Panc1 (cell line): ENCODE measurements around the gene CLIP4. TPM values are rescaled to one million over a fixed set of nuclear protein-coding genes. Genes with fewer than 3 reads are reported as not detected.

Experiments used
- ATAC-seq: fragments of 200-7000 bp; cut with Tn5 transposase; 2 replicates; pipeline ENCODE4 v1.9.1; 2020; ENCODE audit warnings: mild to moderate bottlenecking, moderate library complexity
- BruUV-seq: library from RNA; stranded (reverse); fragments of 400-500 nt; replicated peaks from 2 replicates; lab custom pipeline; 2021; lab: Mats Ljungman, UMichigan
- CTCF ChIA-PET: fragments of 300-600 bp; sonication (Branson Sonifier 250); formaldehyde crosslinking; loops from one replicate; lab custom pipeline; 2022; ENCODE audit warnings: antibody characterized with exemption; lab: Charles Lee
- POLR2A ChIA-PET: fragments of 300-600 bp; sonication (Branson Sonifier 250); formaldehyde crosslinking; loops from one replicate; lab custom pipeline; 2022; ENCODE audit warnings: antibody characterized with exemption; lab: Charles Lee
- DNase-seq: peaks from one replicate; pipeline ENCODE4 v3.0.0-alpha.2; 2010; ENCODE audit warnings: low read depth, low spot score
- H3K27ac ChIP-seq: 2 replicates; pipeline ENCODE4 v1.5.1; 2011; ENCODE audit warnings: mild to moderate bottlenecking, low read length, inconsistent platforms
- H3K27me3 ChIP-seq: fragments of 200-500 bp; sonication (Bioruptor generic); 2 replicates; pipeline ENCODE4 v1.6.0; 2014; ENCODE audit warnings: low read length, inconsistent platforms; ENCODE audit not compliant: control insufficient read depth, insufficient read depth
- H3K36me3 ChIP-seq: fragments of 200-500 bp; sonication (Bioruptor generic); 2 replicates; pipeline ENCODE4 v1.5.1; 2014; ENCODE audit warnings: inconsistent platforms, mild to moderate bottlenecking, low read length, moderate library complexity; ENCODE audit not compliant: control insufficient read depth, insufficient read depth
- H3K4me1 ChIP-seq: 2 replicates; pipeline ENCODE4 v1.5.1; 2011; ENCODE audit warnings: inconsistent platforms, mild to moderate bottlenecking, low read length, moderate library complexity; ENCODE audit not compliant: control insufficient read depth, insufficient read depth
- H3K4me3 ChIP-seq, 2 experiments: 2 replicates each; pipeline ENCODE4 v1.5.1; 2011 to 2012; ENCODE audit warnings: low read depth in 2 of 2, low read length in 2 of 2, mild to moderate bottlenecking in 2 of 2, inconsistent platforms in 1 of 2, moderate library complexity in 1 of 2
- H3K9me3 ChIP-seq: fragments of 200-500 bp; sonication (Bioruptor generic); 2 replicates; pipeline ENCODE4 v1.5.1; 2014; ENCODE audit warnings: low read depth, mild to moderate bottlenecking, inconsistent platforms, low read length, moderate library complexity; ENCODE audit not compliant: control insufficient read depth, insufficient read depth
- CTCF ChIP-seq: fragments of 450-650 bp; IDR thresholded peaks from 2 replicates; pipeline ENCODE4 v1.5.1; 2017; ENCODE audit warnings: mild to moderate bottlenecking
- POLR2AphosphoS5 ChIP-seq: IDR thresholded peaks from 2 replicates; pipeline ENCODE4 v1.6.1; 2012; ENCODE audit warnings: mild to moderate bottlenecking, low read depth, low read length, moderate library complexity
- SIN3A ChIP-seq: IDR thresholded peaks from 2 replicates; pipeline ENCODE4 v1.6.1; 2012; ENCODE audit warnings: low read depth, mild to moderate bottlenecking, low read length, moderate library complexity, borderline replicate concordance; ENCODE audit not compliant: insufficient read depth
- TCF7L2 ChIP-seq: IDR thresholded peaks from 2 replicates; pipeline ENCODE4 v1.6.1; 2011; ENCODE audit warnings: mild to moderate bottlenecking, low read depth, low read length, inconsistent platforms
- in situ Hi-C: cut with HindIII; loops from 2 replicates; pipeline ENCODE4 v1.10.0; 2016; ENCODE audit warnings: low sequenced_read_pairs, low pct_unique_long_range_greater_than_20kb
- intact Hi-C: fragments of 100-400 bp; cut with micrococcal nuclease; formaldehyde crosslinking; loops from one replicate; pipeline ENCODE4 v1.10.0; 2022; ENCODE audit not compliant: unreplicated experiment
- total RNA-seq: library from RNA; stranded (reverse); gene quantifications from one replicate; pipeline ENCODE4 v1.2.1, GENCODE V29; 2021; ENCODE audit not compliant: unreplicated experiment
- TF ChIP-seq, protein P1 (sequence below), 2 experiments: IDR thresholded peaks; 2 replicates each; pipeline ENCODE4 v1.6.1; 2011 to 2012; ENCODE audit warnings: low read depth in 2 of 2, control low read depth in 1 of 2, low read length in 1 of 2, mild to moderate bottlenecking in 1 of 2, moderate library complexity in 1 of 2; ENCODE audit not compliant: insufficient read depth in 1 of 2

CLIP4 gene
- total RNA-seq, 1 experiment from 2014 or later, result 43.0 TPM

DNA sequence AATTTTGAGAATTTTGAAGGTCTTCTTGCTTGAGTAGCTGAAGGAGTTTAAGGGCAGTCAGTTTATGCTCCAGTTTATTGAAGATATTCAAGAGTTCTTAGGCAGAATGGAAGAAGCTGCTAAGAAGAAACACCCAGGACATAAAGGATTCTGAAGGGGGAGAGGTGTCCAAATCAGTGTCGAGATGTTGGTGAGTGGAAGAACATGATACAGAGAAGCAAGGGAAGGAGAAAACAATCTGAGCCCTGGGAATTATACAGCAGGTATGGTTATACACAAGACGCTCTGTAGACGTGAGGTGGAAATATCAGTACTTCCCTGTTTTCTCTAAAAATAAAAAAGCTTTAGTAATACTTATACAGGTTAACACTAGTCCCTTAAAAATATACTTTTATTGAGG, 60.1 kb downstream of the CLIP4 start:
- in situ Hi-C loops, result no loop called here
- Histone ChIP-seq H3K27ac (no peak overlapping the region), H3K27me3 (no peaks in the 10 kb centered on the region)

GRCh38 chr2:29182334-29182733, 67.1 kb downstream of the CLIP4 start:
- no peak for ATAC-seq

More for the DNA sequence above, 60.1 kb downstream of the CLIP4 start:
- ChIA-PET POLR2A (no interaction called here), CTCF (no interaction called here)
- peaks cover 5% of the 10 kb centered on the region for H3K36me3 ChIP-seq
- no TSS peak for BruUV-seq
- no peak overlapping the region for H3K4me3 ChIP-seq
- H3K4me1 ChIP-seq, result no peaks in the 10 kb centered on the region
- ATAC-seq (no peak), DNase-seq (no peak)
- intact Hi-C loops, result no loop called here
- TF ChIP-seq CTCF (no peak), SIN3A (no peak), POLR2AphosphoS5 (no peak), TCF7L2 (no peak)
- TF ChIP-seq, protein P1, sequence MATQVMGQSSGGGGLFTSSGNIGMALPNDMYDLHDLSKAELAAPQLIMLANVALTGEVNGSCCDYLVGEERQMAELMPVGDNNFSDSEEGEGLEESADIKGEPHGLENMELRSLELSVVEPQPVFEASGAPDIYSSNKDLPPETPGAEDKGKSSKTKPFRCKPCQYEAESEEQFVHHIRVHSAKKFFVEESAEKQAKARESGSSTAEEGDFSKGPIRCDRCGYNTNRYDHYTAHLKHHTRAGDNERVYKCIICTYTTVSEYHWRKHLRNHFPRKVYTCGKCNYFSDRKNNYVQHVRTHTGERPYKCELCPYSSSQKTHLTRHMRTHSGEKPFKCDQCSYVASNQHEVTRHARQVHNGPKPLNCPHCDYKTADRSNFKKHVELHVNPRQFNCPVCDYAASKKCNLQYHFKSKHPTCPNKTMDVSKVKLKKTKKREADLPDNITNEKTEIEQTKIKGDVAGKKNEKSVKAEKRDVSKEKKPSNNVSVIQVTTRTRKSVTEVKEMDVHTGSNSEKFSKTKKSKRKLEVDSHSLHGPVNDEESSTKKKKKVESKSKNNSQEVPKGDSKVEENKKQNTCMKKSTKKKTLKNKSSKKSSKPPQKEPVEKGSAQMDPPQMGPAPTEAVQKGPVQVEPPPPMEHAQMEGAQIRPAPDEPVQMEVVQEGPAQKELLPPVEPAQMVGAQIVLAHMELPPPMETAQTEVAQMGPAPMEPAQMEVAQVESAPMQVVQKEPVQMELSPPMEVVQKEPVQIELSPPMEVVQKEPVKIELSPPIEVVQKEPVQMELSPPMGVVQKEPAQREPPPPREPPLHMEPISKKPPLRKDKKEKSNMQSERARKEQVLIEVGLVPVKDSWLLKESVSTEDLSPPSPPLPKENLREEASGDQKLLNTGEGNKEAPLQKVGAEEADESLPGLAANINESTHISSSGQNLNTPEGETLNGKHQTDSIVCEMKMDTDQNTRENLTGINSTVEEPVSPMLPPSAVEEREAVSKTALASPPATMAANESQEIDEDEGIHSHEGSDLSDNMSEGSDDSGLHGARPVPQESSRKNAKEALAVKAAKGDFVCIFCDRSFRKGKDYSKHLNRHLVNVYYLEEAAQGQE (IDR thresholded peaks at IDR 0.05; ENCODE audit: insufficient read depth in 1 of 2, low read depth in 2 of 2, low read length in 1 of 2), result no peak
- H3K9me3 ChIP-seq, result no peaks in the 10 kb centered on the region

More at GRCh38 chr2:29182334-29182733, 67.1 kb downstream of the CLIP4 start:
- BruUV-seq, result TSS peak; percentile 11
- H3K27me3 ChIP-seq, result no peaks in the 10 kb centered on the region
- intact Hi-C loops, result no loop called here
- TF ChIP-seq POLR2AphosphoS5 (no peak), TCF7L2 (no peak), SIN3A (no peak), CTCF (no peak)
- TF ChIP-seq, protein P1 (IDR thresholded peaks at IDR 0.05; ENCODE audit: insufficient read depth in 1 of 2, low read depth in 2 of 2, low read length in 1 of 2), result no peak
- no peaks in the 10 kb centered on the region for H3K4me1 ChIP-seq
- no peak for DNase-seq
- H3K4me3 ChIP-seq, result no peak overlapping the region
- in situ Hi-C loops, result no loop called here
- POLR2A ChIA-PET, result no interaction called here
- CTCF ChIA-PET, result no interaction called here
- H3K27ac ChIP-seq, result no peak overlapping the region
- peaks cover 6% of the 10 kb centered on the region for H3K36me3 ChIP-seq
- no peaks in the 10 kb centered on the region for H3K9me3 ChIP-seq
